ENCODE measurements around the gene USP48.
"Not testable (repeated sequence)": the region's sequence is repeated elsewhere in the genome, so short reads cannot be mapped to it uniquely, and the experiment has no call there.

The USP48 gene

DNA sequence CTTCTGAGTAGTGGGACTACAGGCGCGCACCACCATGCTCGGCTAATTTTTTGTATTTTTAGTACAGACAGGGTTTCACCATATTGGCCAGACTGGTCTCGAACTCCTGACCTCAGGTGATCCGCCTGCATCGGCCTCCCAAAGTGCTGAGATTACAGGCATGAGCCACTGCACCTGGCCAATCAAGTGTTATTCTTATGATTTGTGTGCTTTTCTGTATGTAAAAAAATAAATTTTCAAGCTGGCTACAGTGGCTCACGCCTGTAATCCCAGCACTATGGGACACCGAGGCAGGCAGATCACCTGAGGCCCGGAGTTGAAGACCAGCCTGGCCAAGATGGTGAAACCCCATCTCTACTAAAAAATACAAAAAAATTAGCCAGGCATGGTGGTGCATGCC is 12.3 kb downstream of the USP48 start:
- DNase-seq: not testable (repeated sequence)

DNA sequence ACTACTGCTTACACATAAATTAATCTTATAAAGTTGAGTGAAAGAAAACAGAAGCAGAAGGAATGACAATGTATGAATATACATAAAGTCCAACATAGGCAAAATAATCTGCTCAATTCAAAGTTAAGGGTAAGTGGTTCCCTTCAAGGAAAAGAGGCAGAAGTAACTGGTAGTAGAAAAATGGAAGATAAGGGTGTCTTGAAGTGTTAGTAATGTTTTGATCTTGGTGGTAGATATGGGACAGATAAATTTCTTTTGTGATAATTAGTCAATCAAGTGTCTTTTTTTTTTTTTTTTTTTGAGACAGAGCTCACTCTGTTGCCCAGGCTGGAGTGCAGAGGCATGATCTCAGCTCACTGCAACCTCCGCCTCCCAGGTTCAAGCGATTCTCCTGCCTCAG is 12.7 kb downstream of the USP48 start:
- no peak for DNase-seq

DNA sequence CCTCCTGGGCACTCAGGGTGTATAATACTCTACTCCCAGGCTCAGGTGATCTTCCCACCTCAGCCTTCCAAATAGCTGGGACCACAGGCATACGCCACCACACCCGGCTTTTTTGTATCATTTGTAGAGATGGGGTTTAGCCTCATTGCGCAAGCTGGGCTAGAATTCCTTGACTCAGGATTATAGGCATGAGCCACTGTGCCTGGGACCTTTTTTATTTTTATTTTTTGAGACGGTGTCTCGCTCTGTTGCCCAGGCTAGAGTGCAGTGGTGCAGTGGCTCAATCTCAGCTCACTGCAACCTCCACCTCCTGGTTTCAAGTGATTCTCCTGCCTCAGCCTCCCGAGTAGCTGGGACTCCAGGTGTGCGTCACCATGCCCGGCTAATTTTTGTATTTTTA is 15.8 kb downstream of the USP48 start:
- not testable (repeated sequence) for DNase-seq

DNA sequence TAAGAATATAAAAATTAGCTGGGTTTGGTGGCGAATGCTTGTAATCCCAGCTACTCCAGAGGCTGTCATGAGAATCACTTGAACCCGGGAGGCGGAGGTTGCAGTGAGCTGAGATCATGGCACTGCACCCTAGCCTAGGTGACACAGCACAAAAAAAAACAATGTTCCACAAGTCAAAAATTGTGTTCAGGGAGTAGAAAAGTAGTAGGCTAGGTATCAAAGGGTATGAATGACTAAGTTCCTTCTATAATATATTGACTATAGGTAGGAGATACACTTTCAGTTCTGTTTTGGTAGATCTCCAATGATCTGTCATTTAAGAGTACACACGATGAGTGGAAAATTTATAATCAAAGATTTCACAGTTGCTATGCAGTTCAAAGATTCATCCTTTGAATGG is 16.7 kb downstream of the USP48 start:
- DNase-seq: no peak

DNA sequence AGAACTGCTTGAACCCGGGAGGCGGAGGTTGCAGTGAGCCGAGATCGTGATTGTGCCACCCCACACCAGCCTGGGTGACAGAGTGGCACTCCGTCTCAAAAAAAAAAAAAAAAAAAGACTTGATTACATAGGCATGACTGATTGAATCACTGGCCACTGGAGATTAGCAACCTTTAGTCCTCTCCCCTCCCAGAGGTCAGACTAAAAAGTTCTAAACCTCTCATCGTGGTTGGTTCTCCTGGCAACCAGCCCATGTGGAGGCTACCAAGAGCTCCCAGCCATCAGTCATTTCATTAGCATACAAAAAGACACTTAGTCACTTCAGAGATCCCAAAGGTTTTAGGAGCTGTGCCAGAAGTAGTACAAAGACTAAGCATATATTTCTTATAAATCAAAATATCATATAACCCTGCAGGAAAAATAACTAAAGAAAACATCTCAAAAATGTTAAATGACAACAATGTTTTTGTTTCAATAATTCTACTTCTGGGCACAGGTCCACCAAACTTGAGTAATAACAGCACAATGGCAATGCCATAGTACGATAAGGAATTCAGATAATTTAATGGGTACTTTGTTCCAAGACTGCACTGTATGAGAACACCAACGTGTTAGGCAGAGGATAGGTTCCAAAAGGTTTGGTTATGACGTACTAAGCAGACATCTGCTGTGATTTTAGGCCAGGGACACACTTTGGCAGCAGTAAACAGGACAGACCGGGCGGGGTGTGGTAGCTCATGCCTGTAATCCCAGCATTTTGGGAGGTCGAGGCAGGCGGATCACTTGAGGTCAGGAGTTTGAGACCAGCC is 18.1 kb downstream of the USP48 start:
- DNase-seq: peak; percentile 70

DNA sequence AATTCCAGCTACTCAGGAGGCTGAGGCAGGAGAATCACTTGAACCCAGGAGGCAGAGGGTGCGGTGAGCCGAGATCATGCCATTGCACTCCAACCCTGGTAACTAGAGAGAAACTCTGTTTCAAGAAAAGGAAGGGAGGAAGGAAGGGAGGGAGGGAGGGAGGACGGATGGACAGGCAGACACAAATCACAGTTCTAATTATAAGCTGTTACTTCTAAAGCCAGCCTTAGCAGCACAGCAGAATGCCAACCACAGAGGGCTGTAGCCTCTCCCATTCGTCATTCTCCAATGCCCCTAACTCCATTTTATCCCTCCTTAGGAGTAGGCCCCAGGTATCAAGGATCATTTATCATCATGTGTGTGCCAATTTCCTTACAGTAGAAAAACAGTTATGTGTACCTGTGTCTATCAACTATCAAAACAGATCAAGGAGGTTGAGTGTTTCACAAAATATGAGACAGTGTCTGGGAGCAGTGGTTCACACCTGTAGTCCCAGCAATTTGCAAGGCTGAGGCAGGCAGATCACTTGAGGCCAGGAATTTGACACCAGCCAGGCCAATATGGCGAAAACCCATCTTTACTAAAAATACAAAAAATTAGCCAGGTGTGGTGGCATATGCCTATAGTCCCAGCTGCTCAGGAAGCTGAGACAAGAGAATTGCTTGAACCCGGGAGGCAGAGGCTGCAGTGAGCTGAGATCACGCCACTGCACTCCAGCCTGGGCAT is 19.1 kb downstream of the USP48 start:
- no peak for DNase-seq

DNA sequence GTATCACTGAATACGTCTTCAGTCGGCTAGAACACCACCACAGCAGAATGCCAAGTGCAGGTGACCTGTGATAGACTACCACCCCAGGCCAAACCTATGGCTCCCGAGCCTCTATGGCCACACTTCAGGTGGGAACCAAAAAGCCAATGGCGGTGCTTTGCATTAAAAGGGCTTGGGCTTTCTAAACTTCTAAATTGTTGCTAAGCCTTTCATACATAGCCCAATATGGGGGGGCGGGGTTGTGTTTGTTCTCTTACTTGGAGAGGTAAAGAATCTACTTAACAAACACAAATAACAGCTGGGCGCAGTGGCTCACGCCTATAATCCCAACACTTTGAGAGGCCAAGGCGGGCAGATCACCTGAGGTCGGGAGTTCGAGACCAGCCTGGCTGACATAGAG is 19.7 kb downstream of the USP48 start:
- DNase-seq: no peak

DNA sequence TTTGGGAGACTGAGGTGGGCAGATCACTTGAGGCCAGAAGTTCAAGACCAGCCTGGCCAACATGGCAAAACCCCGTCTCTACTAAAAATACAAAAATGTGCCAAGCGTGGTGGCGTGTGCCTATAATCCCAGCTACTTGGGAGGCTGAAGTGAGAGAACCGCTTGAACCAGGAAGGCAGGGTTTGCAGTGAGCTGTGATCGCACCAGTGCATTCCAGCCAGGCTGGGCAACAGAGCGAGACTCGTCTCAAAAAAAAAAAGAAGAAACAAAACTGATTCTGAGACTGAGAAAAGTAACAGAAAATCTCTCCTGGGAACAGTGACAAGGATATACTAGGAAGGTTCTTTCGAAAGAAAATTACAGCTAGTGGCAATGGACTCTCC is 20.9 kb downstream of the USP48 start:
- no peak for DNase-seq

DNA sequence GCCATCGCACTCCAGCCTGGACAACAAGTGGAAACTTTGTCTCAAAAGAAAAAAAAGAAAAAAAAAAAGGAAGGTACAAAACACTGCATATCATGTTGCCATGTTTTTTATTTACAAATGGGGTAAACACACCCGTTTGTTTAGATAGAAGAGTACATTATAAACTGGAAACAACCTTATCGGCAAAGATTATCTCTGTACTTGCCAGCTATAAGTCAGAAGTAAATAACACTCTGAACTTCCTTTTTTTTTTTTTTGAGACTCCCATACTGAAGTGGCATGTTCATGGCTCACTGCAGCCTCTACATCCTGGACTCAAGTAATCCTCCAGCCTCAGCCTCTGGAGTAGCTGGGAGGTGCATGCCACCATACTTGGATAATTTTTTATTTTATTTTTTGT is 21.9 kb downstream of the USP48 start:
- DNase-seq: no peak

DNA sequence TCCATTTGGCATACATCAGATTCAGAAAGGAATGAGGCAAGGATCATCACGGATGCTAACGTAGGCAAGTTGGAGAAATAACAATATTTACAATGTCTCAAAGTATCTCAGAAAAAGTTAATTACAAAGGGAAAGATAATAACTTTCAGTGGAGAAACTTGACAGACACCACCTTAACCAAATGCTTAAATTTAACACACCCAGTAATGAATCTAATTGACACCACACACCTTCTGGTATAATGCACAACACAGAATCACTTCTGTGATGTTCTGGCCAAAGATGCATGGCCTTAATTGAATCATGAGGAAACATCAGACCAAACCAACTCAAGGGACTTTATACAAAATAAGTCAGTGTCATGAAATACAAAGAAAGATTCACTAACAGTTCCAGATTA is 23.1 kb downstream of the USP48 start:
- DNase-seq: no peak

DNA sequence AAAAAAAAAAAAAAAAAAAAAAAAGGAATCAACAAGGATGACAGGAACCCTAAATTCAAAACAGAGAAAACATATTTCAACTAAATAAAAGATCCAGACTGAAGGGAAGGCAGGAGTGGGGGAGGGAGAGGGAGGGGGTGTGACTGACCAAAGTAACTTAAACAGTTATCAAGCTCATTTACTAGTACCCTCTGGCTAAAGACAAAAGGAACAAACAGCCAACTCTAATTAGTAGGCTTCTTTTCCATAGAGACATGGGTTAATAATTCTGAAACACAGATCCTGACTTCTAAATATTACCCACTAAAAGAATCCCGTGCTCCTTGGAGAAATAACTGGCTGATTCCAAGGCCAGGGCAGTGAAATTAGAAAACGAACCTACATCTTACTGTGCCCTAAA is 23.8 kb downstream of the USP48 start:
- DNase-seq: no peak

DNA sequence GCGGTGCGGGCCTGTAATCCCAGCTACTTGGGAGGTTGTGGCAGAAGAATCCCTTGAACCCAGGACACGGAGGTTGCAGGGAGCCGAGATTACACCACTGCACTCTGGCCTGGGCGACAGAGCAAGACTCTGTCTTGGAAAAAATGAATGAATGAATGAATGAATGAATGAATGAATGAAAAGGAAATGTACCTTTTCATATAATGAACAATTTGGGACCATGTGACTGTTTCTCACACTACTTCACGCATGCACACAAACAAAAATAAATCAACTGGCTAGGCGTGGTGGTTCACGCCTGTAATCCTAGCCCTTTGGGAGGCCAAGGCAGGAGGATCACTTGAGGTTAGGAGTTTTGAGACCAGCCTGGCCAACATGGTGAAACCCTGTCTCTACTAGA is 24.3 kb downstream of the USP48 start:
- no peak for DNase-seq

DNA sequence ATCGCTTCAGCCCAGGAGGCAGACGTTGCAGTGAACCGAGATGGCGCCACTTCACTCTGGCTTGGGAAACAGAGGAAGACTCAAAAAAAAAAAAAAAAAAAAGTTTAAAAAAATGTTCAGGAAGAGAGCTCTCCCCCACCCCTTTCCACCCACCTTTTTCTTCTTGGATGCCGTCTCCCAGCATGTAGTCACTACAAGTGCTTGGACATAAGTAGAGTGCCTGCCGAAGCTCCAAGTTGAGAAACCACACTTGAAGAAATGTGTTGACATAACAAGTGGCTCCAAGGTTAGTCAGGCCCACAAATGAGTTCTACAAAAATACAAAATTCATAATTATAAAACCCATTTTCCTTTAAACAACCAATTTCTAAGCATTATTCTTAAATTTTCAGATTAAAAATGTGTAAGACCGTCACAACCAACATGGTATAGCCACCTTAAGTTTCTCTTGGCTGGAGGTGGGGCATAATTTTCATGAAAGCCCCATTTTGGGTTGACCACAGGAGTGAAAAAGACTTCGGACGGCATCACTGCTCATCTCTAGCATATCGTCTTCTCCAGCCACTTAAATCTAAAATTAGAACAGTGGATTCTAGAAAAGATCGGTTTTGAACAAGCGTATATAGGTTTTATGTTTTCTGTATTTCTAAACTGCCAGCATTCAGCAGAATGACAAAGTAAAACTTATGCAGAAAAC is 26.4 kb downstream of the USP48 start:
- peak; percentile 47 for DNase-seq

DNA sequence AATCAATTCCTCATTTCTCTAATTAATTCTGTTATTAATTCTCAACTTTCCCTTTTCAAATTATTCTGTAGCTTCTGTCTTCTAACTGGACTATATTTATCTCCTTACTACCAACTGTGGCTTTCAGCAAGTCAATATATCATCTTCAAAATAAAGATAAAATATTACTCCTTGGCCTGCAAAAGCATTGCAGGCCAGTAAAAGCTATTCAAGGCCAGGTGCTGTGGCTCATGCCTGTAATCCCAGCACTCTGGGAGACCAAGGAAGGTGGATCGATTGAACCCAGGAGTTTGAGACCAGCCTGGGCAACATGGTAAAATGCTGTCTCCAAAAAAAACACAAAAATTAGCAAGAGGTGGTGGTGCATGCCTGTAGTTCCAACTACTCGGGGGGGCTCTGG is 27.9 kb downstream of the USP48 start:
- no peak for DNase-seq

DNA sequence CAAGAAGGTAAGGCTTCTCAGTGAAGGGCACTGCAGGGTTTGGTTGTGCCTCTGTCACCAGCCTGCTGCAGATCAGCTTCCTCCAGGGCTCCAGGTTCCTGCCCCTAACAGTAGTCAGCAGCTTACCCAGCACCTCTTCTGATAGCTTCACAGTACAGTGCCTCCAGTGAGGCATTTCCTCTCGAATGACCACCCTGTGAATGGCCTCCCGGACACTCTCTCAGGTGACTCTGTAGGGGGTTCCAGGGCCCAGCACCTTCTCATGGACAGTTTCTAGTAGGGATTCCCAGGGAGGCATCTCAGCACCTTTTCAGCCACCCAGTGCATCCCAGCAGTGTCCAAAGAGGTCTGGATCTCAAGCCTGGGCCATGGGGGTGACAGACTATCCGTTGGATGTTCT is 28.4 kb downstream of the USP48 start:
- DNase-seq: no peak

DNA sequence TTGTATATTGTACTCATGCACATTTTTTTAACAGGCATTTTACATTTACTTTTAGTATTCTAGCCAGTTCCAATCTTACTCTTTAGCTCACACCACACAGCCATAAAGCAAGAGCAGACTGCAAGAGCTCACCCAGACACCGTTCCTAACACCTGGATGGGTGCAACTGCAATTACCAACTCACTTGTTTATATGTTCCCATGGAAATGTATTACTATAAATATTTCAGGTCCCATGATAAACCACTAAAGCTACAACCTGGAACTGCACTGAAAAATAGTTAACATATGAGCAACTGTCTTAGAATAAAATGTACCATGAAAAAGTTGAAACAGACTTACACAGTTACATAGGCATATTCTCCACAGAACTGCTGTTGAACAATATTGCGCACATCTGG is 30.8 kb downstream of the USP48 start:
- DNase-seq: no peak

DNA sequence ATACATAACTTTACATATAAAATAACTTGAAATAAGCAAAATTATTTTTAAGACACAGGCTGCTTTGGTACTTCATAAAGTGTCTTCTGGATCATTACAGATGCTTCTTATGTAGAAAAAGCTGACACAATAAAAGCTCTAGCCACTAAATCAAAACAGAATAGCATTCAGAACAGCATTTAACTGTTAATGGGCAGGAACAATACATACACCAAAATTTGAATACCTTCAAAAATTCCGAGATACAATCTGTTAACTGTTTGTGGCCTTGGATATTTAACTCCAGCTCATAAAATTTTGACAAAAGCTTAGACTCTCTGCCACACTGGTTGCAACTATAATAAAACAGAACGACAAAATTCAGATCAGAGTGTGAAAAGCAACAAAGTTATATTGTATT is 31.7 kb downstream of the USP48 start:
- DNase-seq: no peak

DNA sequence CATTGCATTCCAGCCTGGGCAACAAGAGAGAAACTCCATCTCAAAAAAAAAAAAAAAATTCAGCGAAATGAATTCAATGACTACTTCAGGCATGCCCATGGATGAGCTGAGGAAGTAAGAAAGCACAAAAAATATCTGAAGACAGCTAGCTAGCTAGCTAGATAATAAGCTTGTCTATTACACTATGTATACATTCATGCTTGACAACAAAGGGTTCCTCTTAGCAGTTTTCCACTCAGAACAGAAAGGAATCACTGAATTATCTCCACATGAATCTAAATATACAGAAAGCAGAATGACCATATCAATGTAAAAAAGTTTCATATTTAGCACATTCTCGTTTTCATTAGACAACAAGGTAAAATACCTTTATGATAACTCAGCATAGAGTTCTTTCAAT is 32.1 kb downstream of the USP48 start:
- no peak for DNase-seq

DNA sequence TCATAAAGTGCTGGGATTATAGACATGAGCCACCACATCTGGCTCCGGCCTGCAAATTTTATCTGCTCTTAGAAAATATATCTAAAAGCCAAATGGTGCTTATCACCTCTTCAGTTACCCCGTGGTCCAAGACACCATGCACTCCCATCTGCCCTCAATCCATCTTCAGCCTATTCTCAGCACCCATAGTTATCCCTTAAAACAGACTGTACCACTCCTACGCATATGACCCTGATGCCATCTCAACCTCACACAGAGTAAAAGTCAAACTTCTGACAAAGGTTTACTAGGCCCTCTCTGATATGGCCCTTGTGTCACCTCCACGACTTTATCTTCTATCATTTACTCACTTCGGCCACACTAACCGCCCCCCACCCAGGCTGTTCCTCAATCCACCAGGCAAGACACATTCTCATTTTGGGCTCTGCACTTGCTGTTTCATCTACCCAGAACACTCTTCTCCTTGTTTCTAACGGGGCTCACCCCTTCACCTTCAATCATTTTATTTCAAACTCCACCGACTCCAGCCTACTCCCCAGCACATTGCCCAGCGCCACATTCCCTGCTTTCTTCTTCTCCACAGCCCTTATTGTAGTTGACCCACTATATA is 33.0 kb downstream of the USP48 start:
- no peak for DNase-seq

DNA sequence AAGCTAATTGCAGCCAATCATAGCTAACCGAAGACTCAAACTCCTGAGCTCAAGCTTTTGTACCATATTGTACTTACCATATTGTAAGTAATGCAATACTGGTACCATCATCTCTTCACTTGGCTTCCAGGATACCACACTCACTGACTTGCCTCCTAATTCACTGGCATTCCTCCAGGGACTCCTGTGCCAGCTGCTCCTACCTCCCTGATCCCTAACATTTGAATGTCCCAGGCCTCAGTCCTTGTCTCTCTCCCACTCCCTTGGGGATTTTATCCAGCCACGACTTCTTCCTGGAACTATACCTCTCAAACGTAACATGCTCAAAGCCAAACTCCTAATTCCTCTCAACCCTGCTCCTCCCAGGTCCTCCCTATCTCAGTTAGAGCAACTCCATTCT is 33.8 kb downstream of the USP48 start:
- no peak for DNase-seq

DNA sequence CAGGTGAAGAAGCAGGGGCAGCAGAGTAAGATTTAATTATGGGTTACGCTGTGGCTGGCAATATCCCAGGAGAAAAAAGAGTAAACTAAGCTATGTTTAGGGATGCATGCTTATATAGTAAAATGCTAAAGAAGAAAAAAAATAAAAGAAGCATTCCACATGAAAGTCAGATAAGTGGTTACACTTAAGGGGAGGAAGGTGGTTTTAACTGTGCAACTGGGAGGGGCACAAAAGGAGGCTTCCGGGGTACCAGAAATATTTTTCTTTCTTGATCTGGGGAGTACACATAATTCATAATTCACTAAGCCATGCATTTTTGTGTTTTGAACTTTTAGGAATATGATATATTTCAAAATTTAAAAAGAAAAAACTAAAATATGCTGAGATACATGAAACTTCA is 39.5 kb downstream of the USP48 start:
- DNase-seq: no peak

DNA sequence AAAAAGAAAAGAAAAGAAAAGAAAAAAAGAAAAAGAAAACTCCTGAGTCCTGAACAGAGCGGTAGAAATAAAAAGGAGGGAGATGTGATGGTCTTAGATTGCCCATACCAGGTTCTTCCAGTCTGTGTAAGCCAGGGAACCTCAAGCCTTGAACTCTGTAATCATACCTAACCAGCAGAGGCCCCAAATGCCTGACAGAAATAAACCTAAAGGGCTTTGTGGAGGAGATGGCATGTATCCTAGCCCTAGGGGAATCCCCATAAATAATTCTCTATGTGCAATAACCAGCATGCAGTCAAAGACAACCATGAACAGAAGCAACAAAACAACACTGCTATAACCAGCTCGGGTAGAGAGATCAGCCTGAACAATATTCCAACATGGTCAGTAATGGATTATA is 40.4 kb downstream of the USP48 start:
- no peak for DNase-seq

DNA sequence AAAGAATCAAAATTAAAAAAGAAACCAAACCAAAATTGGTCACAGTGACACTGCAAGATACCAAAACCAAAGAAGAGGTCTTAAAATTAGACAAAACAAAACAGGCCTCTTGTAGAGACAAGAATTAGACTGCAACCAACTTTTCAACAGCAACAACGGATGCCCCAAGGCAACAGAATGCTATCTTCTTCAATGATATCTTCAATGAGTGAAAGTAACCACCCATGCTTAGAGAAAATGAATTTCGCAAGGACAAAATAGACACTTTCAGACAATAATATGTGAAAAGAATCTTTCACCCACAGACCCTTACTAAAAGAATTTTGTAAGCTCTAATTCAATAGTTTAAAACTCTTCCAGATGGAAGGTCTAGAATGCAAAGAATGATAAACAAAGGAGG is 41.7 kb downstream of the USP48 start:
- no peak for DNase-seq

DNA sequence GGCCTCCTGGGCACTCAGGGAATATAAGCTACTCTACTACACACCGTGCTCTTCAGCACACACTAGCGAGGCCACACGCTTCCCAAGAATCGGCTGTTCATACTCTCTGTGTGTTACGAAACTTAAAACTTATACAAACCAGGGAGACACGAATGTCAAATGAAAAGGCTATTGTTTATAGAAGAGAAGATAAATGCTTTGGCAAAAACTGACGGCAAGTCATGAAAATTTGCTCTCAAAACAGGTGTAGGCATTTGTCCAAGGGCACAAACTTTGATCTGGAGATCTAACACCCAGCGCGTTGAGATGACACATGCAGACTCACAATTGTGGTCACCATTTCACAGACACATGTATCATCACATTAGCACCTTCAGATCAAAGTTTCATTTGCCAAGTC is 46.1 kb downstream of the USP48 start:
- DNase-seq: no peak
